Stimulated activated CD4-positive, alpha-beta T cell treated with anti-CD3 and anti-CD28 coated beads, TNF-alpha, amount 100 ng/mL, for 48 hours (primary cell): Measurements from ENCODE around the gene CRYAA.

Experiments
- DNase-seq, 3 donors: peaks; one replicate each; pipeline ENCODE4 v3.0.0-alpha.2; 2020; ENCODE audit warnings: low read depth in 3 of 3

Gene CRYAA

GRCh38 chr21:43203591-43203990, 34.8 kb downstream of the CRYAA start:
- no peak for DNase-seq

DNA sequence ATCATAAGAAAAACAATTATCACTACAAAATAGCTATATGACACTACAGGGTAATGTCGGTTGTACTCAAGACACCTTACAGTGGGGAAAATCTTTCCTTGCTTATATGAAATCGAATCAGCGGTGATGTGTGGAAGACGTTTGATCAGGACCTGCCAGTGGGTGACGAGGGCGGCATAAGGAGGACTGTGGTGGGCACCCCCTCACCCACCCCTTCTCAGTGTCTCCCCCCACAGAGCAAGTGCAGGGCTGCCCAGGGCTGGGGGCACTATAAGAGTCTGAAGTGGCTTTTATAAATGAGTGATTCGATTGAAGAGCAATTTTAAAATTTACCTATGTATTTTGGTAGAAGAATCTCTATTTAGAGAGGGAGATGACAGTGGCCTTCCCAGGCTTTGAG, 35.8 kb downstream of the CRYAA start:
- no peak for DNase-seq

GRCh38 chr21:43206231-43207042, 37.6 kb downstream of the CRYAA start:
- DNase-seq, result no peak

- DNase-seq, result no peak
Measured at GRCh38 chr21:43207043-43207315, 38.2 kb downstream of the CRYAA start.

DNA sequence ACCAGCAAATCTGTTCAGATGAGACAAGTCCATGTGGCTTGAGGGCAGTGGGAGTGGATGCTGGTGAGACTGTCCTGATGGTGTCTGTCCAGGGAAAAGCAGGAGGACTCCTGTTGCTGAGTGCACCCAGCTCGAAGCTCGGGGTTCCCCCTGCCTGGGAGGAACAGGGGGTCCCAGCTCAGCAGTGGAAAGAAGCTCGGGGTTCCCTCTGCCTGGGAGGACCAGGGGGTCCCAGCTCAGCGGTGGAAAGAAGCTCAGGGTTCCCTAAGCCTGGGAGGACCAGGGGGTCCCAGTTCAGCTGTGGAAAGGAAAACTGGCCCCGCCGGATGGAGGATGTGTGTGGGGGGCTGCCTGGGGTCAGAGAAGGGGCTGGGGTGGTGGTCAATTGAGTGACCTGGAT, 39.1 kb downstream of the CRYAA start:
- no peak for DNase-seq

GRCh38 chr21:43208561-43209332, 39.9 kb downstream of the CRYAA start:
- DNase-seq, result no peak

- no peak for DNase-seq
Measured at GRCh38 chr21:43209575-43210453, 41.0 kb downstream of the CRYAA start.

DNA sequence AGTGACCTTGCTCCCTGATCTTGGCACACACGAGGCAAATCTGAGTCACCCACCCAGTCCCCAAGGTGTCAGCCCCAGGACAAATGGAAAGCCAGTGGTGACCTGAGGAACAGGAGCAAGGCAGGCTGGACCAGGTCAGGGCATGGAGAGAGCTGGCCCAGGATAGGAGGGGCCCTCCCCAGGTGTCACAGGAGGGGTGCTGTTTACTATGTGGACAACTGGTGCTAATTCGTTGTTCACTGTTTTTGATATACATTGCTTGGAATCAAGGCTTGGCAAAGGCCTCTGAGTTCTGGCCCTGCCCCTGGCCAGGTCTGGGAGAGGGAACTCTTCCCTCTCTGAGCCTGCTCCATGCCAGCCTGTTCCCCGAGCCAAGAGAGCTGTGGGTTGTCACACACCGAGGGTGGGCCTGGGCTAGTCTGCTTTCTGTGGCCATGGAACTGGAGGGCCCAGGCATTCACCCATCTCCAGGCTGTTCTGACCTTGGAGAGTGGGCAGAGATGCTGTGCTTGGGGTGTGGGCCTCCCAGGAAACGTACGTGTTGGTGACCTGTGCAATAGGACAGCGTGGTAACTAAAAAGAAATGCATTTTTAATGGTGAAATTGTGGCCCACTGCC, 41.8 kb downstream of the CRYAA start:
- no peak for DNase-seq

GRCh38 chr21:43211072-43211759, 42.4 kb downstream of the CRYAA start:
- DNase-seq, result no peak

- no peak for DNase-seq
Measured at GRCh38 chr21:43211760-43212115, 42.9 kb downstream of the CRYAA start.
